Femur (tissue), 1 donor: ENCODE data around the gene XAGE2.
"Not testable (repeated sequence)": the region's sequence is repeated elsewhere in the genome, so short reads cannot be mapped to it uniquely, and the experiment has no call there.

Experiments
- DNase-seq: peaks from one replicate; pipeline ENCODE4 v3.0.0-alpha.2; 2017

The XAGE2 gene, protein sequence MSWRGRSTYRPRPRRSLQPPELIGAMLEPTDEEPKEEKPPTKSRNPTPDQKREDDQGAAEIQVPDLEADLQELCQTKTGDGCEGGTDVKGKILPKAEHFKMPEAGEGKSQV

DNA sequence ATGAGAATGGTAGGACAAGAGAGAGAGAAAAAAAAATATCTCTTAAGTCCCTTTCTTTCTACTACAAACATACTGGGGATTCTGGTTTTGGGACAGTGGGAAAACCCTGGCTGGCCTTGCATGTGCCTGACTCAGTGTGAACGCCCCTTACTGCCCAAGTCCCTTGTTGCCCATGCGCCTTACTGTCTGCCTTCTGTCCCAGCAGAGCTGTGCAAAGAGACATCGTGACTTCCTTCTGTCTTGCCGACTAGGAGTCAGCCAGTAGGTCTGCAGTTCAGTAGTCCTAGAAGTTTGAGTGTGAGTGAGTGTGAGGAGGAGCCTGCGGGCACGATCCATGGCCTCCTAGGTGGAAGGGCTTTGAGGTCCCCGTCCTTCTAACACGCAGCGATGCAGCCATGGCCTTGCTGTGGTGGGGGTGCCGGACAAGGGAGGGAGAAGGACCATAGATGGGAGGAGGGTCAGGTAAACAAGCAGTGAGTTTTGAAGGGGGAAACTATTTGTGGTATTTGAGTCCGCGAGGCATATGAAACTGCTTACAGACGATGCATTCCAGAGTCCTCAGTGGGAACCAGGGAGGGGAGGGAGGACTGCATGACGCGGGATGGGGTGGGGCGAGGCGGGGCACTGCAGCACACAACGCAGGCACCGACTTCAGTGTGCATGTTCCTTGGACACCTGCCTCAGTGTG, at the start of gene XAGE2:
XAGE2 (plus strand) TSS at position 654 of the 688 bp plus-strand sequence. CDS start 994 bp downstream, outside the sequence.
- DNase-seq = no peak

DNA sequence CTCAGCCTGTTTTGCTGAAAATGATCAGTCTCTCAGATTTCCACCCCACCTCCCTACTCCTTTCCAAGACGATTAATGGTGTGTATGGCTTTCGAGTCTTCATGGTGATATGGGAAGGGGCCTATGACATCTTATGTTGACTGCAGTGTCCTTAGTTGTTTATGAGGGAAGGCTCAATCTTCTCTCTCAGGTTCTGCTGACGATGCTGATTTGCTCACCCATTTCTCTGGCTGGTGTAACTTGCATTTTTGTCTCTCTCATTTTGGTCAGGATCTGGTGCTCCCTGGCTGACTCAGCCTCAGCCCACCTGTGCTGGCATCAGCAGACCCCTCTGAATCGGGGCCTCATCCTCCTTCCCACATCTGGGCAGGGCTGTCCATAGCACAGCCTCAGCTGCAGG, 31.4 kb upstream of the XAGE2 start:
- no peak for DNase-seq

DNA sequence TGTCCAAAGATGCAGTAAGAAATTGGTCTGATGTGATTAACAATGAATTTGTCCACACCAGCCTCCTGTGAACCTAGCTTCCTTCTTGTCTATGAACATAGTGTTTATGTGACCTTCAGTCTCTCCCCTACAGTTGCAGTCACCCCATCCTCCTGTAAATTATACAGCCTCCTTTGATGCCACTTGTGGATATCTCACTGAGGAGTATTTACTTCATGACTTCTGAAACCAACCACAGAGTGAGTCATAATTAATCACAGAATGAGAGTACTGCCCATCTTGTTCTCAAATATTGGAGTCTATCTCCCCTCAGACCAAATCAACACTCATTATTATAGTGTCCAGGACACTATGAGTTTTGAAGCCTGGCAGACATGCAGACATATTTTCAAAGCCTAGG, 27.3 kb upstream of the XAGE2 start:
- DNase-seq = no peak

DNA sequence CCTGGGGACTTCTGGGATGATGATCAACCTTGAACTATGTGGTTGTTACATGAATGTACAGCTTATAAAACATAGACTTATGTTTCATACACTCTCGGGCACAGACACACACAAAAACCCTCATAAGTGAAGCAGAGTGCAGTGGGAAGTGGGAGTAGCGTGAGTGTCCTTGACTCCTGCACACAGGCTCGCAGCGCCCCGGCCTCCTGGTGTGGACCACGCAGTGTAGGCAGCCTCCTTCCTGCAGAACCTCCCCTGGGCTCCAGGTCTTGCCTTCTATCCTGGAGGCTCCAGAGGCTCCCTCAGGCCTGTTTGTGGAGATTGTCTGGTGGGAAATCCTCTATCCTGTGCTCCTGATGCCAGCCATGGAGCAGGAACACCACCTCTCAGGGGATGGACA, 25.7 kb upstream of the XAGE2 start:
- DNase-seq = not testable (repeated sequence)

DNA sequence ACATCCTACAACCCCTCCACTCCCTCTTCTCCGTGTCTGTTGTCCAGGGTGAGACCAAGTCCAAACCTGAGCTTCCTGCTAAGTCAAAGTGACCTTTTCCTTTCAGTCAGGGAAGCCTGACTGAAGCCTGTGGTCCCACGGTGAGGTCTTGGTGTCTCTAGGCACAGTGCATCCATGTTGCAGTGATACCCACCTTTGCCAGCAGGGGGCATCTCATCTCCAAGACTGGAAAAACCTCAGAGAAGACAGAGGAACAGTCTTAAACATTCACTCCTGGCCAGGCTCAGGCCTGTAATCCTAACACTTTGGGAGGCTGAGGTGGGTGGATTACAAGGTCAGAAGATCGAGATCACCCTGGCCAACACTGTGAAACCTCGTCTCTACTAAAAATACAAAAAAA, 23.4 kb upstream of the XAGE2 start:
- DNase-seq = peak; percentile 32

DNA sequence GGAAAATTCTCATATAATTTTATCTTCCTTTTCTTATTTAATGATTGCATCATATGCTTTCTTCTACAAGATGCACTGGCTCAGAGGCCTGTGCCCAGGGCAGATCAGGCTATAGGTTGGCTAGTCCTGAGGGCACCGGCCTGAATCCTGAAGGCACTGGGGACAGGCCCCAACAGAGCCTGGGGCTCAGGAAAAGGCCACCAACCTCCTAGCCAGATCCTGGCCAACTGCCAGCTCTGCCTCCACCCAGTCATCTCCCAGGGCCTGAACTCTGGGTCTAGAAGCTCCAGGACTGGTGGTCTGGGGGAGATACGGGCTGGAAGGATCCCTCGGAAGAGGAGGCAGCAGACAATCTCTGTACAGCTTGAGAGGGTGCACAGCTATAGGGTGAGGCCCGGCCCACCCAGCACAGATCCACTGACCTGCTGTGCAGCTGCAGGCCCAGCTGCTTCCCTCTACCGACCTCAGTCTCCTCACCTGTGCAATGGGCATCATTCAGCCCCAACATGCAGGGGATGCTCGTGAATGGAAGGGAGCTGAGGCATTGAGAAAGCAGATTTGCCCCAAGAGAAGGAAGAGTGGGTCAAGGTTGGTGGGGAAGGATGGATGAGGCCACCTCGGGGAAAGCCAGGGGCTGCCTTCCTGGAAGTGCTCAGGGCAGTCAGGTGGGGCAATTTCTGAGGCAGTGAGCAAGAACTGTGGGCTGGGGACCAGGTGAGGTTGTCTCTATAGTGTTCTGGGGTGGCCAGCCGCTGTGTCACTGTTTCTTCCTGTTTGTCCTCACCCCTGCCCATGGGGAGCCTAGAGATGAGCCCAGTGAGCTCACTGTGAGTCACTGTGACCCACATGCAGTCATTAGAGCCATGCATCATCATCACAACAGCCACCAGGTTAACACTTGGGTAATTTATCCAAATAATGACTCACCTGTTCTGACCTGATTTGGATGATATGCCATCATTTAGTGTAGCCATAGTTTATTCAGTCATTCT, 22.4 kb upstream of the XAGE2 start:
- no peak for DNase-seq

DNA sequence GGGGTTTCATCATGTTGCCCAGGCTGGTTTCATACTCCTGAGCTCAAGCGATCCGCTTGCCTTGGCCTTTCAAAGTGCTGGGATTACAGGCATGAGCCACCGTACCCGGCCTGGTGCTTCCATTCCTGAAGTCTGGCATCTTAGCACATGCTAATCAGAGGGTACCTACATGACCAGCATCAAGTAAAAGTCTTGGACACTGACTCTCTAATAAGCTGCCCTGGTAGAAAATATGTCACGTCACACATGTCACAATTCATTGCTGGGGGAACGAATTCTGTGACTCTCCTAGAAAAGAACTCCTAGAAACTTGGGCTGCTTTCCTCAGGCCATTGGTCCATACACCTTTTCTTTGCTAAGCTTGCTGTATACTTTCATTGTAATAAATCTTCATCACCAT, 19.1 kb upstream of the XAGE2 start:
- no peak for DNase-seq

DNA sequence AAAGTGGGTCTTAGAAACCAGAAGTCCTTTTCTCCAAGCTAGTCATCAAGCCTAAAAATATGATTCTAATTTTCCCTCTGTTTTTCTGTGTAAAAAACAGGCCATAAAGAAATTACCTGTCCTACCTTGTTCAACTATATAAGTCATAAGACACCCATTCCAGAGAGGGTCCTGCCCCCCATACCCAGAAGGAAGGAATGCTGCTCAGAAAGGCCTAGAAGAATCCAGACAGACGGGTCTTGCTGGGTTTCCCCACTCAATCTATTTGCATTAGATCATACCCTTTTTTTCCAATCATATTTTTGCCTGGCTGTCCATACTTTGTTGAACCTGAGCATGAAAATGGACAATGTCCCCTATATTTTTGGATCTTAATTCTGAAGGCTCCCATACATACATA, 16.3 kb upstream of the XAGE2 start:
- no peak for DNase-seq

DNA sequence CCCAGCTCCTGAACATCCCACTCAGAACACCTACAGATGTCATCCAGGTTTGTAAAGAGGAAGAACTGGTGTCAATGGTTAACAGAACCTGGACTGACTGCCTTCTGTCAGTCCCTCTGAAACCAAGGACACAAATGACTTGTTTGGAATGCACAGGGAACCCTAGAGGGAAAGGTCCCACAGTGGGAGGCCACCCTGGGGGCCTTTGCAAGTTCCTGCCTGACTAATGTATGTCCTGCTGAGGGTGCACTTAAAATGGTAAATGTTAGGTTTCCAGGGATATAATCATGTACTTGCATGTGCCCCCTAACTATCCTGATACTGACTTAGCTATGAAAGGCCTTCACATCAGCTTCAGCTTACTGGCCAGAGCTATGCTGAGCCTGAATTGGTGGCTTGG, 15.0 kb upstream of the XAGE2 start:
- DNase-seq = no peak

DNA sequence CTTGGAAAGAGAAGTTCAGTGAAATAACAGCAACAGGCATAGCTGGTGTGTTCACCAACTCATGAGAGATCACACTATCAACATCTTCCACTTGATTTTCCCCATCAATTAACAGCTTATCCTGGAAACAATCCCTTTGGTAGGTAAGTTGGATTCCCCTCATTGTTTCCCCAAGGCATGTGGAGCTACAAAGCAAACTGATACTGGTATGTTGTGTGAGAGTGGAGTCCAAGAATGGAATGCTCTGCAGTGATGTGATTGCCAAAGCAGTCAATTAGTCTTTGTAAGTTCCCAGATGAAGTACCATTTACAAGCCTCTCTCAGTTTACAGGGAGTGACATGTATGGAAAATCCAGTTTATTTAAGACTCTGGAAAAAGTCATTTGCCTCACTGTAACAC, 13.7 kb upstream of the XAGE2 start:
- DNase-seq = no peak

DNA sequence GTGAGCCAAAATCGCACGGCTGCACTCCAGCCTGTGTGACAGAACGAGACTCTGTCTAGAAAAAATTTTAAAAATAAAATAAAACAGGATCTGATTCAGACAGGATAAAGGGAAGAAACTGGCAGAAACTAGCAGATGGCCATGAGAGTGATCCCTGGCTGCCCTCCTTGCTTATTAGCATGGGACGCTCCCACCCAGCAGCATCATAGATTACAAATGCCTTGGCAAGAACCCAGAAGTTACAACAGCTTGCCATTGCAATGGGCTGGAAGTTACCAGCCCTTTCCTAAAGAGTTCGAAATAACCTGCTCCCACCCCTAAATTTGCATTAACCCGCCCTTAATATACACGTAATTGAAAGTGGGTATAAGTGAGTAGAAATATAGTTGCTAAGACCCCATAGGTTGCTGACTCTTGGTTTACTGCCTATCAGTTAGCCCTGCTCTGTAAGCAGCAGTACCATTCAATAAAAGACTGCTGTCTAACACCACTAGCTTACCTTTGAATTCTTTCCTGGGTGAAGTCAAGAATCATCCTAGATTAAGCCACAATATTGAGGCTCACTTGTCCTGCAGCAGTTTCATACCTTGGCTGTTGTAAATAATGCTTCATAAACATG, 9.1 kb upstream of the XAGE2 start:
- no peak for DNase-seq

DNA sequence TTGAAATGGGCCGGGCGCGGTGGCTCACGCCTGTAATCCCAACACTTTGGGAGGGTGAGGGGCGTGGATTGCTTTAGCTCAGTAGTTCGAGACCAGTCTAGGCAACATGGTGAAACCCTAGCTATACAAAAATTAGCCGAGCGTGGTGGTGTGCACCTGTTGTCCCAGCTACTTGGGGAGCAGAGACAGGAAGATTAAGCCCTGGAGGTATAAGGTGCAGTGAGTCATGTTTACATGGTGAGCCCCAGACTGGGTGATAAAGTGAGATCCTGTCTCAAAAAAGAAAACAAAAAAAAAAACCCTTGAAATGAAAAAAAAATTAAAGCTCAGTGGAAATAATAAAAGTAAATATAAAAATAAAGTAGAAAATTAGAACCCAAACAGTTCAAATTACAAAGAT, 6.9 kb upstream of the XAGE2 start:
- no peak for DNase-seq

DNA sequence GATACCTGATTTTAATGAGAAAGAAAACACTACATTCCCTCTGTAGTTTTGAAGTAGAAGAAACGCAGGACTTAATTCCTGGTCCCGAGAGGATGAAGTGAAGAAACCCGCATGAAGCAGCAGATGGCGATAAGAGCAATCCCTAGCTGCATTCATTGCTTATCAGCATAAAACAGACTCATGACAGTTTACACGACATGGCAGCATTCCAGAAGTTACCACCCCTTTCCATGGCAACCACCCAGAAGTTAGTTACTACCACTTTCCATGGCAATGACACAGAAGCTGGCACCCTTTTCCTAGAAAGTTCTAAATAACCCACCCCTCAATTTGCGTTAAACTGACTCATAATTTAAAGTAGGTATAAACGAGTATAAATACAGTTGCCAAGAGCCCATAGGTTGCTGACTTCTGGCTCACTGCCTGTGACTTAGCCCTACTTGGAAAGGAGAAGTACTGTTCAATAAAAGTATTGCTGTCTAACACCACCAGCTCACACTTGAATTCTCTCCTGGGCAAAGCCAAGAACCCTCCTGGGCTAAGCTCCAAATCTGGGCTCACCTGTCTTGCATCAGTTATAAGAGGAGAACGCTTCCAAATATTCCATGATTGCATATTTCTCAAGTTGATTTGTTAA, 5.5 kb upstream of the XAGE2 start:
- peak; percentile 37 for DNase-seq

DNA sequence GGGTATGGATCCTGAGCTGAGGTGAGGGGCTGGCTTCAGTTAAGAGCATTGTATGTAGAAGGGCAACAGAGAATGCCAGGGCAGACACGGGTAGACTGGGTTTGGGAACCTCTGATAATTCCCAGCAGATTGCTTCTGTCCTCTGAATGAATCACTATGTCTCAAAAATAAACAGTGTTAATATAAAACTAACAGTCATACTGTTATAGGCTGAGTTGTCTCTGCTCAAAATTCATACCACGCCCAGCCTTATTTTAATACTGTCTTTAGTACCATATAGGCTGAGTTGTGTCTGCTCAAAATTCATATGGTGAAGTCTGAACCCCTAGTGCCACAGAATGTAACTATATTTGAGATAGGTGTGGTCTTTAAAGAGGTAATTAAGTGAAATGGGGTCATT, 10.0 kb downstream of the XAGE2 start:
- DNase-seq = no peak

DNA sequence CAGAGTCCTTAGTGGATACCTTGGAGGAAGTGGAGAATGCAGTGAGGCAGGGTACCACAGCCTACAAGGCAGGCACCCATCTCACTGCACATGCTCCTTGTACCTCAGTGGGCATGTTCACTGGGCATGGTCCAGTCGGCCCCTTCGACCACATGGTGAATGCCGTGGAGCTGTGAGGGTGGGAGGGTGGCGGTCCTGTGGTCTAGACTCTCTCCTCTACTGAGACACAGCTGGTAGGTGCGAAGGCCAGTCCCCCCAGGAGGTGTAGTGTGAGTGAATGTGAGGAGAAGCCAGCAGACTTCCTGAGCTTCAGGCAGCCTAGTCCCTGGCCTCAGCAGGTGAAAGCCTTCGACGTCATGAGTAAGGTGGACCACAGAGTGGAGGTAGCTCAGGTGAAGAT, 12.2 kb downstream of the XAGE2 start:
- DNase-seq = no peak

DNA sequence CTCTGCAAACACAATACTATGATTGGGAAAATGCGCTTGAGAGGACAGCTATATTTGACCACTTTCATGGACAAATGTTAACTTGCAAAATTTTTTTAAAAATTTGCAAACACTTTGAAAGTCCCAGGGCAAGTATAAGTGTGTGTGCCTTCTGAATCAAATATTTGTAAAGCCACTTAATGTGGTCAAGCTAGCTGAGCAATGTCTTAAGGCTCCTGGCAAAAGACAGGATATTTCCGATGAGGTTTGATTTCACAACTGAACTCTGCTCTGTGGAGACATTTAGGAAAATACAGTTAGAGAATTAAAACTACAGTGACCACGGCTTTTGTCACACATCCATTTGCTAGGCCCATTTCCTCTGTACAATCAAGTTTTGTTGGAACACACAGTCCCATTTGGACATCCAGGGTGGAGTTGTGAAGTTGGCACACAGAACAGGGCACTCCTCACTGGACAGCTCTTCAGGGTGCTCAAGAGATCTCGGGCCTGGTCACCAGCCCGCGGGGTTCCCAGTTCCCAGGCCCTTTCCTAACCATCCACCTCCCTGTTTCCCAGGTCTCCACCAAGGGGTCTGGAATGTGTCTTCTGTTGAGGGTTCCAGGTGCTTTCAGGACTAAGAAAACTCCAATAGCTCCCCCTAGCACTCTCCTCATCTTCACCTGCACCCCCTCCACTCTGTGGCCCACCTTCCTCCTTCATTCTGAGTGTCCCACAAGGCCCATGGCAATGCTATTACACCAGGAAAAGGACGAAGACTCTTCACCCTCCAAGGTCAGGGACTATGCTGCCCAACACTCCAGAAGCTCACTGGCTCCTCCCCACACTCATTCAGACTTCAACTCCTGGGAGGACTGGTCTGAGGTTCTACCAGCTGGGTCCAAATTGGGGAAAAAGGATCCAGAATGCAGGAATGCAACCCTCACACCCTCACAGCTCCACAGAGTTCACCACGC, 41.9 kb downstream of the XAGE2 start:
- no peak for DNase-seq

DNA sequence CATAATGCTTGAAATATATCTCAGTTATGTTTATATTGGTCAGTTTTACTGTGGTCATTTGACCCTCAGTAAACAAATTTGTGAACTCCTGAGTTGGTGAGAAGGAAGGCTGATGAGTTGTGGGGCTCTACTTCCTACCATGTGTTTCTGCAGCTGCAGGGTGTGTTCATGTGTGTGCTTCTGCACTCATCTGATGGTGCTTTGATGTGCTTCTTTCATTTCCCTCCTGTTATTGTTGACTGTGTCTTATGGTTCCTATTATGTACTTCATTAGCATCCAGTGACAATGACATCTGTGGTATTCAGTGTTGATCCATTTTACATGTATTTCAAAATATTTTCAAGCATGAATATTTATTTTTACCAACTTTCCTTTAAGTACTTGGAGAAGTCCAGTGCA, 46.5 kb downstream of the XAGE2 start:
- DNase-seq = no peak

DNA sequence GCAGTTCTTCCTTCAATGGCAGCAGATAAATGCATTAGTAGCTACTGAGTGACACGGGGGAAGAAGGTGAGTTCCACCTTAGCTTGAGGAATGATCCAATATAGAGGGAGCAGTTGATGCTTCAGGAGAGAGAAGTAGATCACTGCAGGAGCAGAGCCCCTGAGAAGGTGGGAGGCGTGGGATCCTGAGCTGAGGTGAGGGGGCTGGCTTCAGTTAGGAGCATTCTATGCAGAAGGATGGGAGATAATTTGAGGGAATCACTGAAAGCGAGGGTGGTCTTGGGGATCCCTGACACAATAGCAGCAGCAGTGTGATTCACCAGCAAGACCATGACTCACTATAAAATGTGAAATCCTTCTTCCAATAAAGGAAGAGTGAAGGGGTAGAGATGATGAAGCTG, 48.0 kb downstream of the XAGE2 start:
- no peak for DNase-seq

DNA sequence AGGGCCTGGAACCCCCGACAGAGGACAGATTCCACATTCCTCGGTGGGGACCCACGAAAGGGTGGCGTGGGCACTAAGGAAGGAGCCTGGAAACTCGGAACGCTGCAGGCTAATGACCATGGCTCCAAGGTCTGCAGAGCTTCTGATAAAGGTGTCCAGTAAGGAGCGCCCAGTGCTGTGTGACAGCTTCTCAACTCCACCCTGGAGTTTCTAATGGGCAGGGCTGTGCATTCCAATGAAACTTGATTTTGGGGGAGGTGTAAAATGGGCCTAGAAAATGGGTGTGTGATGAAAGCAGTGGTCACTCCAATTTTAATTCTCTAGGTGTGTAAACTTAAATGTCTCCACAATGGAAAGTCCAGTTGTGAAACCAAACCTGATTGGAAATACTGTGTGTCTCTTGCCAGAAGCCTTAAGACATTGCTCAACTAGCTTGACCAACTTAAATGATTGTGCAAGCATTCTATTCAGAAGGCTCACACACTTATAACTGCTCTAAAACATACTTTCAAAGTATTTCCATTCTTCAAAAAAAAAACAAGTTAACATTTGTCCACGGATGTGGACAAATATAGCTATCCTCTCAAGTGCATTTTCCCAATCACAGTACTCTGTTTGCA, 52.1 kb downstream of the XAGE2 start:
- DNase-seq = no peak

DNA sequence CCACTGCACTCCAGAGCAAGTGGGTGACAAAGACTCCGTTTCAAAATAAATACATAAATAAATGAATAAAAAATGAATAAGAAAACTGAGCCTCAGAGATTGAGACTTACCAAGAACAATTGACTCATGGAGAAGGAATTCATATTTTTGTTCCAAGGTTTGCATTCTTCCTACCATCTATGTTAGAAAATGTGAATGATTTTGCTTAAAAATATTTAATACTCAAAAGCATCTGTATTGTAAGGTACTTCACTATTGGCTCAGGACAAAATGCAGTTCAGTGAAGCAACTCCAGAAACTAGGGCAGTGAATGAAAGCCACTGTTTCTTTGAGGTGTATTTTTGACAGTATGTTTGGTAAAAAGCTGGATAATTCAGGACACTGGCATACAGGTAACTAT, 54.1 kb downstream of the XAGE2 start:
- no peak for DNase-seq

DNA sequence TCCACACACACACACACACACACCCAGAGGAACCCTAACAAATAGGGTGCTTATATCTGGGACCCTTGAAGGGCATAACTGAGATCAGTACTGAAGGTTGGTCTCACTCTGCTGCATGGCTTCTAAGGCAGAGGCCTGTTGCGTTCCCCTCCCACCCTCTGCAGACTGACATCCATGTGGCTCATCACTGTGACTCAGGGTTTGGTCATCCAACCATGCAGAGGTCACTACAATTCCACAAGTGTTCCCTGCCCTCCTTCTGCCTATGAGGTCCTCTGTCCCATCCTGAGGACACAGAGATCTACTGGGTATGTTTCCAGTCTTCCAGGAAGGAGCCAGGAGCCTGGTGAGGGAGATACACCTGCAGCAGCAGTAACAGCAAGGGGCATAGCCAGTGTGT, 55.8 kb downstream of the XAGE2 start:
- DNase-seq = no peak
